CD4-positive, alpha-beta T cell treated with Interleukin-4 for 1 hour (primary cell): ENCODE measurements around the gene AKAP7.
"Not testable (repeated sequence)": the region's sequence is repeated elsewhere in the genome, so short reads cannot be mapped to it uniquely, and the experiment has no call there.

Source experiments
- DNase-seq, 2 donors: peaks; one replicate each; pipeline ENCODE4 v3.0.0-alpha.2; 2020 to 2022

The AKAP7 gene

DNA sequence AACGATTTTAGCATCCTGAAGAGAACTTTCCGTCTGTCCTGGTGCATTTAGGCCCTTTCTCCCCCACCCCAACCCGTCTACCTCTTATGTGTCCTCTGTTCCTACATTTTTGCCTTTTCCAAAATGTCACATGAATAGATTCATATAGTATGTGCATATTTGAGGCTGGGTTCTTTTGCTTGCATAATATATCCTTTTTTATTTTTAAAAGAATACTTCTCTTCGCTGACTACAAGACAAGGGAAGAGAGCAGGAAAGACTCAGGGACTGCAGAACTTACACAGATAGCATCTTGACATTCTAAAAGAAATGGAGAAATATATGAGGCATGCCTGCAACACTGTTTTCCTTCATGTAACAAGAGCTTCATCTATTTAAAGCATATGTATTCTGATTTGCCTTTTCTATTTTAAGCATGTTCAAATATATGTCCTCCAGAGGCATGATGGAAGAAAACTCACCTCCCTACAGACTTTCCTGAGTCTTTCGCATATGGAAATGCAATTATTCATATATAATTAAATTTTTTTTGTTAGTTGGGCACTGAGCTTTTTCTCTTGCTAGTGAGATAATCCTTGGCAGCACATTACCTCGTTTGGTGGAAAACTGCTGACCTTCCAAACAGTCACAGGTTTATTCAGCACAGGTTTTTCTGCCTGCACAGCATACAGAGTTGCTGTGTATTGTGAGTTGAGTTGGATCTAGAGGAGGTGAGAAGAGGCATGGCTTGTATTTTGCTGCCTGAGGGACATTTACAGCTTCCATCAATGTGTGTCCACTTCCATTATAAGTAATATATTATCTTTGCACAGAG, 170.0 kb downstream of the AKAP7 start:
- DNase-seq, result no peak

DNA sequence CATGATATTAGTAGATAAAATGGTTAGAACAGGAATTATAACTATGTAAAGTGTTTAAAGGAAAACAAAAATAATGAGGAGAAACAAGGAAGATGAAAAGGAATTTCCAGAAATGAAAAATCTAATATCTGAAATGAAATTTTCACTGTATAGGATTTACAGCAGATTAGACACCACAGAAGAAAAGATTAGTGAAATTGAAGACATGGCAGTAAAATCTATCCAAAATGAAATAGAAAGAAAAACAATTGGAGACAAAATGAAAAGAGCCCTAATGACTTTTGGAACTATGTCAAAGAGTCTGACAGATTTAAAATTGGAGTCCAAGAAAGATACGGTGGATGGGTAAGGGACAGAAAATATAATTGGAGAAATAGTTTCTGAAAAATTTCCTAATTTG, 174.2 kb downstream of the AKAP7 start:
- no peak for DNase-seq

DNA sequence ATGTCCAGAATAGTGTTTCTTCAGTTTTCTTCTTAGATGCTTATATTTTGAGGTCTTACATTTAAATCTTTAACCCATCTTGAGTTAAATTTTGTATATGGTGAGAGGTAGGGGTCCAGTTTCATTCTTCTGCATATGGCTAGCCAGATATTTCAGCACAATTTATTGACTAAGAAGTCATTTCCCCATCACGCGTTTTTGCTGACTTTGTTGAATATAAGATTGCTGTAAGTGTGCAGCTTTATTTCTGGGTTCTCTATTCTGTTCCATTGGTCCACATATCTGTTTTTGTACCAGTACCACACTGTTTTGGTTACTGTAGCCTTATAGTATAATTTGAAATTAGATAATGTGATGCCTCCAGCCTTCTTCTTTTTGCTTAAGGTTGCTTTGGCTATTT, 179.6 kb downstream of the AKAP7 start:
- no peak for DNase-seq

DNA sequence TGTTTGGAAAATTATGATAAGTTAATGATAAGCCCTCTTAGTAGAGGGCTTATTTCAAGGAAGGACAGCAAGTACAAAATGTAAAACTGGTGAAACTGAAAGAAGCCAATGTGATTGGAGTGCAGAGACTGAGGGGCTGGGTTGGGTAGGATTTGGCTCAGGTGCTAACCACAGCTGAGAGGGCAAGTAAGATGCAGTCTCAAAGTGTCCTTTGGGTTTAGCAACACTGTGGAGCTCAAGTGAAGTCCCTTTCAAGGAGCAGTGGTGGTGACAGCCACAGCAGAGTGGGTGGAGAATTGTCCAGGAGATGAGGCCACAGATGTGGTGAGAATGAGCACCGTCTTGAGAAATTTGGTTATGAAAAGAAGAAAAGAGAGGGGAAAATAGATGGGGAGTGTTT, 181.4 kb downstream of the AKAP7 start:
- no peak for DNase-seq

- DNase-seq, result no peak
Observed at GRCh38 chr6:131317516-131317915, 182.2 kb downstream of the AKAP7 start.

DNA sequence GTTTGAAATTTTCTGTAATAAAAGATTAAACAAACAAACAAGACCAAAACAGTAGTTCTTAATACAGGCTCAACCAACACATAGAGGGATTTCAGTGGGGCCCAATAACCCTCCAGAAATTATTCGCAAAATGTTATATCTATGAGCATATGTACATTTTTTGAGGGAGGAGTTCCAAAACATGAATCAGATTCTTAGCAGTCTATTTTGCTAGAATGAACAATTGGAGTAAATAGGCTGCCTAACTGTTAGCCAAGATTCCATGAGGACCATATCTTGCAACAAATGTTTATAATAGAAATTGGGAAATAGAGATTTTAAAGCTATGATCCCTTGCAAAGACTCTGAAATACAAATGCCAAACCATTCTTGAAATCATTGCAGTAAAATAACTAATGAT, 186.3 kb downstream of the AKAP7 start:
- no peak for DNase-seq

GRCh38 chr6:131322125-131322524, 186.9 kb downstream of the AKAP7 start:
- DNase-seq, result no peak

GRCh38 chr6:131325669-131326068, 190.4 kb downstream of the AKAP7 start:
- DNase-seq, result not testable (repeated sequence)

DNA sequence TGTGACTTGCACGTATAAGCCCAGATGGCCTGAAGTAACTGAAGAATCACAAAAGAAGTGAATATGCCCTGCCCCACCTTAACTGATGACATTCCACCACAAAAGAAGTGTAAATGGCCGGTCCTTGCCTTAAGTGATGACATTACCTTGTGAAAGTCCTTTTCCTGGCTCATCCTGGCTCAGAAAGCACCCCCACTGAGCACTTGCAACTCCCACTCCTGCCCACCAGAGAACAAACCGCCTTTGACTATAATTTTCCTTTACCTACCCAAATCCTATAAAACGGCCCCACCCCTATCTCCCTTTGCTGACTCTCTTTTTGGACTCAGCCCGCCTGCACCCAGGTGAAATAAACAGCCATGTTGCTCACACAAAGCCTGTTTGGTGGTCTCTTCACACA, 193.5 kb downstream of the AKAP7 start:
- DNase-seq, result not testable (repeated sequence)

GRCh38 chr6:131331151-131331550, 195.9 kb downstream of the AKAP7 start:
- DNase-seq, result no peak

DNA sequence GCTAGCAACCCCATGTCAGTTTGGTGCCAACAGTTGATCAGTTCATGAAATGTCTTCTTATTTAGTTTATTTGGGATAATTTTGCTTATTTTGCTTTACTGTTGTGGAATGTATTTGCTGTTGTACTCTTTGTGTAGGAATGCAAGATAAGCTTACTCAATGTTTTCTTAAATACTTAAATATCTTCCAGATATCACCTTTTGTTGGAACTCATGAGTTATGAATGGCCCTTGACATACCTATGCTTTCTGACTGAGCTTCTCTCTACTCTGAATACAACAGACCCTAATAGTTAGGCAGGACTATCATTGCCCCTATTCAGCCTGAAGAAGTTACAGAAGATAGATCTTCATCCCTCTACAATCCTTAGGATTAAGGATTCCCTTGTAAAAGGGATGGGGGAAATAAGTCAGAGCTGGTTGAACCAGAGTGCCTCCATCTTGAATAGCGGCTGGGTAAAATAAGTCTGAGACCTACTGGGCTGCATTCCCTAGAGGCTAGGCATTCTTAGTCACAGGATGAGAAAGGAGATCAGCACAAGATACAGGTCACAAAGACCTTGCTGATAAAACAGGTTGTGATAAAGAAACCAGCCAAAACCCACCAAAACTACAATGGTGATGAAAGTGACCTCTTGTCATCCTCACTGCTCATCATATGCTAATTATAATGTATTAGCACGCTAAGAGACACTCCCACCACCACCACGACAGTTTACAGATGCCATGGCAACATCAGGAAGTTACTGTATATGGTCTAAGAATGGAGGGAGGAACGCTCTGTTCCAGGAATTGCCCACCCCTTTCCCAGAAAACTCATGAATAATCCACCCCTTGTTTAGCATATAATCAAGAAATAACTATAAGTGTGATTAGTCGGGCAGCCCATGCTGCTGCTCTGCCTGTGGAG, 196.9 kb downstream of the AKAP7 start:
- no peak for DNase-seq
